GM21619 (cell line): ENCODE data around the gene CAMK2N2.

Experiments
- ATAC-seq: cut with Tn5 transposase; IDR thresholded peaks from one replicate; pipeline ENCODE4 v1.9.1; 2021; ENCODE audit not compliant: unreplicated experiment

Gene CAMK2N2

GRCh38 chr3:184261270-184261853, at the start of gene CAMK2N2:
Gene CAMK2N2 (minus strand): TSS chr3:184261553. CDS start chr3:184261285, 268 bp downstream.
- peak; percentile 58 for ATAC-seq

GRCh38 chr3:184308744-184309143, 47.4 kb upstream of the CAMK2N2 start:
- no peak for ATAC-seq

GRCh38 chr3:184307915-184308314, 46.6 kb upstream of the CAMK2N2 start:
- no peak for ATAC-seq

GRCh38 chr3:184306341-184306972, 45.1 kb upstream of the CAMK2N2 start:
- no peak for ATAC-seq

GRCh38 chr3:184305577-184305976, 44.2 kb upstream of the CAMK2N2 start:
- ATAC-seq: no peak

- ATAC-seq: no peak
Observed at GRCh38 chr3:184300378-184300720, 39.0 kb upstream of the CAMK2N2 start.

GRCh38 chr3:184299488-184300377, 38.4 kb upstream of the CAMK2N2 start:
- ATAC-seq: peak; percentile 3

- ATAC-seq: peak; percentile 95
Observed at GRCh38 chr3:184298759-184299487, 37.6 kb upstream of the CAMK2N2 start, which contains the start of gene PSMD2. Gene PSMD2 (plus strand): TSS chr3:184299241. CDS start chr3:184299267, 26 bp downstream.

GRCh38 chr3:184296616-184297015, 35.3 kb upstream of the CAMK2N2 start:
- ATAC-seq: no peak

- no peak for ATAC-seq
Observed at GRCh38 chr3:184295771-184296170, 34.4 kb upstream of the CAMK2N2 start.

- ATAC-seq: no peak
Observed at GRCh38 chr3:184291738-184292445, 30.5 kb upstream of the CAMK2N2 start.

- no peak for ATAC-seq
Observed at GRCh38 chr3:184291044-184291737, 29.8 kb upstream of the CAMK2N2 start.

GRCh38 chr3:184290331-184290730, 29.0 kb upstream of the CAMK2N2 start:
- ATAC-seq: no peak

GRCh38 chr3:184289426-184289938, 28.1 kb upstream of the CAMK2N2 start:
- ATAC-seq: no peak

GRCh38 chr3:184284696-184285095, 23.3 kb upstream of the CAMK2N2 start:
- ATAC-seq: no peak

GRCh38 chr3:184283681-184284080, 22.3 kb upstream of the CAMK2N2 start:
- ATAC-seq: no peak

- ATAC-seq: no peak
Observed at GRCh38 chr3:184282941-184283340, 21.6 kb upstream of the CAMK2N2 start.

- no peak for ATAC-seq
Observed at GRCh38 chr3:184277366-184277765, 16.0 kb upstream of the CAMK2N2 start.

GRCh38 chr3:184275961-184276910, 14.9 kb upstream of the CAMK2N2 start, which contains the start of gene ECE2:
Gene ECE2 (plus strand): TSS chr3:184276022. CDS start chr3:184276154, 132 bp downstream.
- no peak for ATAC-seq
